Kidney epithelial cell (primary cell): ENCODE results near the gene HS6ST2. TPM values are rescaled to one million over a fixed set of nuclear protein-coding genes. Genes with fewer than 3 reads are reported as not detected.
"Not testable (repeated sequence)": the region's sequence is repeated elsewhere in the genome, so short reads cannot be mapped to it uniquely, and the experiment has no call there.

Experiments used
- DNase-seq: peaks from one replicate; pipeline ENCODE4 v3.0.0-alpha.2; 2010; ENCODE audit warnings: low read depth
- H3K27me3 ChIP-seq: 2 replicates; pipeline ENCODE4 v1.6.0; 2011; ENCODE audit warnings: low read length; ENCODE audit not compliant: control insufficient read depth, insufficient read depth
- H3K36me3 ChIP-seq: 2 replicates; pipeline ENCODE4 v1.5.1; 2011; ENCODE audit warnings: low read length; ENCODE audit not compliant: control insufficient read depth, insufficient read depth
- H3K4me3 ChIP-seq: 2 replicates; pipeline ENCODE4 v1.5.1; 2011; ENCODE audit warnings: low read depth, mild to moderate bottlenecking, control low read depth, low read length
- CTCF ChIP-seq: IDR thresholded peaks from 2 replicates; pipeline ENCODE4 v1.5.1; 2011; ENCODE audit warnings: mild to moderate bottlenecking, moderate library complexity, low read length, control low read depth, inconsistent platforms; ENCODE audit not compliant: insufficient read depth, poor library complexity, severe bottlenecking
- total RNA-seq: library from RNA; depleted of rRNA; stranded (reverse); fragments of >200 nt; gene quantifications from 2 replicates; pipeline ENCODE4 v1.2.3, GENCODE V29; 2015

Gene HS6ST2
- total RNA-seq, 1 donor from 2014 or later = 8.4 TPM

GRCh38 chrX:132986556-132986955, 28.1 kb upstream of the HS6ST2 start:
- Histone ChIP-seq H3K27me3 (no peaks in the 10 kb centered on the region), H3K36me3 (no peaks in the 10 kb centered on the region), H3K4me3 (no peak overlapping the region)
- no peak for DNase-seq
- TF ChIP-seq CTCF = no peak

- no peak for TF ChIP-seq CTCF
- Histone ChIP-seq H3K36me3 (no peaks in the 10 kb centered on the region), H3K4me3 (no peak overlapping the region), H3K27me3 (no peaks in the 10 kb centered on the region)
- DNase-seq = no peak
Measured at GRCh38 chrX:132984058-132984650, 25.7 kb upstream of the HS6ST2 start.

- Histone ChIP-seq H3K36me3 (no peaks in the 10 kb centered on the region), H3K4me3 (no peak overlapping the region), H3K27me3 (no peaks in the 10 kb centered on the region)
- no peak for DNase-seq
- TF ChIP-seq CTCF = no peak
Measured at GRCh38 chrX:132983496-132983895, 25.1 kb upstream of the HS6ST2 start.

GRCh38 chrX:132980035-132980434, 21.6 kb upstream of the HS6ST2 start:
- not testable (repeated sequence) for H3K4me3 ChIP-seq, DNase-seq, H3K27me3 ChIP-seq, H3K36me3 ChIP-seq

GRCh38 chrX:132968296-132968949, 10.0 kb upstream of the HS6ST2 start:
- no peak for DNase-seq
- no peak overlapping the region for H3K4me3 ChIP-seq
- no peak for TF ChIP-seq CTCF

GRCh38 chrX:132967049-132967448, 8.6 kb upstream of the HS6ST2 start:
- TF ChIP-seq CTCF = no peak
- Histone ChIP-seq H3K27me3 (no peaks in the 10 kb centered on the region), H3K4me3 (no peak overlapping the region), H3K36me3 (no peaks in the 10 kb centered on the region)
- no peak for DNase-seq

More at GRCh38 chrX:132968296-132968949, 10.0 kb upstream of the HS6ST2 start:
- Histone ChIP-seq H3K36me3 (no peaks in the 10 kb centered on the region), H3K27me3 (no peaks in the 10 kb centered on the region)
